Neural progenitor cell (in vitro differentiated cells): ENCODE results near the gene SLC7A6. TPM values are rescaled to one million over a fixed set of nuclear protein-coding genes. Genes with fewer than 3 reads are reported as not detected.
"Not testable (repeated sequence)": the region's sequence is repeated elsewhere in the genome, so short reads cannot be mapped to it uniquely, and the experiment has no call there.

Experiments
- DNase-seq: peaks from one replicate; pipeline ENCODE4 v3.0.0-alpha.2; 2016; ENCODE audit warnings: low spot score
- H2AFZ ChIP-seq: fragments of 200-600 bp; sonication (generic); replicated peaks from 2 replicates; pipeline ENCODE4 v1.6.1; 2016; ENCODE audit warnings: antibody characterized with exemption
- H3F3A ChIP-seq: fragments of 200-600 bp; sonication (generic); 2 replicates; pipeline ENCODE4 v1.6.1; 2016; ENCODE audit warnings: antibody characterized with exemption, low read depth
- H3K27ac ChIP-seq: fragments of 200-600 bp; sonication (generic); 2 replicates; pipeline ENCODE4 v1.5.1; 2016; ENCODE audit warnings: mild to moderate bottlenecking
- H3K27me3 ChIP-seq: fragments of 200-600 bp; sonication (generic); 2 replicates; pipeline ENCODE4 v1.6.1; 2016; ENCODE audit warnings: mild to moderate bottlenecking, moderate library complexity
- H3K36me3 ChIP-seq: fragments of 200-600 bp; sonication (generic); 2 replicates; pipeline ENCODE4 v1.5.1; 2016
- H3K4me1 ChIP-seq: fragments of 200-600 bp; sonication (generic); 2 replicates; pipeline ENCODE4 v1.6.1; 2016; ENCODE audit warnings: mixed run types
- H3K4me2 ChIP-seq: fragments of 200-600 bp; sonication (generic); 2 replicates; pipeline ENCODE4 v1.6.1; 2016
- H3K4me3 ChIP-seq: fragments of 200-600 bp; sonication (generic); 2 replicates; pipeline ENCODE4 v1.5.1; 2016
- H3K79me2 ChIP-seq: fragments of 200-600 bp; sonication (generic); 2 replicates; pipeline ENCODE4 v1.6.1; 2016; ENCODE audit warnings: low read depth
- H3K9ac ChIP-seq: fragments of 200-600 bp; sonication (generic); 2 replicates; pipeline ENCODE4 v1.6.1; 2016
- H3K9me3 ChIP-seq: fragments of 200-600 bp; sonication (generic); 2 replicates; pipeline ENCODE4 v1.5.1; 2016; ENCODE audit warnings: low read depth
- H4K20me1 ChIP-seq: fragments of 200-600 bp; sonication (generic); 2 replicates; pipeline ENCODE4 v1.6.1; 2016; ENCODE audit warnings: low read depth
- H3K27ac Mint-ChIP-seq: 3 replicates; pipeline ENCODE4 v1.8.0; 2021; ENCODE audit warnings: mixed read lengths
- H3K27me3 Mint-ChIP-seq: 2 replicates; pipeline ENCODE4 v1.8.0; 2022; ENCODE audit warnings: low read depth, mild to moderate bottlenecking, inconsistent platforms, moderate library complexity, mixed read lengths; ENCODE audit not compliant: insufficient read depth
- H3K36me3 Mint-ChIP-seq: 3 replicates; pipeline ENCODE4 v1.8.0; 2021; ENCODE audit warnings: mixed read lengths
- H3K4me1 Mint-ChIP-seq: 3 replicates; pipeline ENCODE4 v1.8.0; 2021; ENCODE audit warnings: mixed read lengths
- H3K4me3 Mint-ChIP-seq: 3 replicates; pipeline ENCODE4 v1.8.0; 2021; ENCODE audit warnings: mild to moderate bottlenecking, moderate library complexity, mixed read lengths
- H3K9me3 Mint-ChIP-seq: 3 replicates; pipeline ENCODE4 v1.8.0; 2020; ENCODE audit warnings: mixed read lengths
- EZH2 ChIP-seq: fragments of 200-600 bp; sonication (generic); IDR thresholded peaks from 2 replicates; pipeline ENCODE4 v1.6.1; 2017; ENCODE audit warnings: antibody characterized with exemption, mild to moderate bottlenecking, moderate library complexity
- EZH2phosphoT487 ChIP-seq: fragments of 200-600 bp; sonication (generic); IDR thresholded peaks from 2 replicates; pipeline ENCODE4 v1.6.1; 2017; ENCODE audit warnings: antibody characterized with exemption
- total RNA-seq: library from RNA; depleted of rRNA; stranded (reverse); fragments of >200 nt; gene quantifications from 2 replicates; pipeline ENCODE4 v1.2.3, GENCODE V29; 2015; ENCODE audit warnings: low replicate concordance
- TF ChIP-seq, protein P1 (sequence below): fragments of 200-600 bp; sonication (generic); IDR thresholded peaks from 2 replicates; pipeline ENCODE4 v1.5.1; 2017; ENCODE audit warnings: antibody characterized with exemption, mild to moderate bottlenecking

SLC7A6 gene
- total RNA-seq, 1 donor from 2014 or later, result 5.6 TPM

DNA sequence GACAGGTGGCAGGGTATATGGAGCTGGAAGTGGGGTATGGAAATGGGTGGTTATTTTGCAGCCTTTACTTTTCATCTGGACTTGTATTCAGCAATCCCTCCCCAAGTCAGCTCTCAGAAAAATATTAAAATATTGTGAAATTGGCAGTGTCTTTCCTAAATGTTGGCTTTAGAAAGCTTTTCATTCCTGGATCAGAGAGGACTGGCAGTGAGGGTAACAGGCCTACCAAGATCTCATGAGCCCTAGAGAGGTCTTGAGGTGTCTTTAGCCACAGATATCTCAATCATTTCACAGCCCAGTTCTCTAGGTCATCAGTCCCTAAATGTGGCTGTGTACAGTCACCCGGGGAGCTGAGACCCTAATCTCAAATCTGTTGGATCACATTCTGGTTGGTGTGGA lies 23.9 kb downstream of the SLC7A6 start:
- Histone ChIP-seq H3F3A (no peaks in the 10 kb centered on the region), H3K4me2 (no peak overlapping the region), H3K27me3 (no peaks in the 10 kb centered on the region), H3K79me2 (no peaks in the 10 kb centered on the region), H3K9me3 (no peaks in the 10 kb centered on the region), H3K9ac (no peak overlapping the region), H3K36me3 (no peaks in the 10 kb centered on the region), H3K27ac (no peak overlapping the region), H4K20me1 (peaks cover 7% of the 10 kb centered on the region), H3K4me3 (no peak overlapping the region), H2AFZ (no peak overlapping the region), H3K4me1 (peaks cover 6% of the 10 kb centered on the region)
- TF ChIP-seq EZH2 (no peak), EZH2phosphoT487 (no peak)
- TF ChIP-seq, protein P1, sequence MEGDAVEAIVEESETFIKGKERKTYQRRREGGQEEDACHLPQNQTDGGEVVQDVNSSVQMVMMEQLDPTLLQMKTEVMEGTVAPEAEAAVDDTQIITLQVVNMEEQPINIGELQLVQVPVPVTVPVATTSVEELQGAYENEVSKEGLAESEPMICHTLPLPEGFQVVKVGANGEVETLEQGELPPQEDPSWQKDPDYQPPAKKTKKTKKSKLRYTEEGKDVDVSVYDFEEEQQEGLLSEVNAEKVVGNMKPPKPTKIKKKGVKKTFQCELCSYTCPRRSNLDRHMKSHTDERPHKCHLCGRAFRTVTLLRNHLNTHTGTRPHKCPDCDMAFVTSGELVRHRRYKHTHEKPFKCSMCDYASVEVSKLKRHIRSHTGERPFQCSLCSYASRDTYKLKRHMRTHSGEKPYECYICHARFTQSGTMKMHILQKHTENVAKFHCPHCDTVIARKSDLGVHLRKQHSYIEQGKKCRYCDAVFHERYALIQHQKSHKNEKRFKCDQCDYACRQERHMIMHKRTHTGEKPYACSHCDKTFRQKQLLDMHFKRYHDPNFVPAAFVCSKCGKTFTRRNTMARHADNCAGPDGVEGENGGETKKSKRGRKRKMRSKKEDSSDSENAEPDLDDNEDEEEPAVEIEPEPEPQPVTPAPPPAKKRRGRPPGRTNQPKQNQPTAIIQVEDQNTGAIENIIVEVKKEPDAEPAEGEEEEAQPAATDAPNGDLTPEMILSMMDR, result no peak
- Mint-ChIP-seq H3K36me3 (peaks cover 25% of the 10 kb centered on the region), H3K27ac (no peak overlapping the region), H3K27me3 (peaks cover 2% of the 10 kb centered on the region), H3K4me3 (no peak overlapping the region), H3K4me1 (no peaks in the 10 kb centered on the region), H3K9me3 (no peaks in the 10 kb centered on the region)
- no peak for DNase-seq

DNA sequence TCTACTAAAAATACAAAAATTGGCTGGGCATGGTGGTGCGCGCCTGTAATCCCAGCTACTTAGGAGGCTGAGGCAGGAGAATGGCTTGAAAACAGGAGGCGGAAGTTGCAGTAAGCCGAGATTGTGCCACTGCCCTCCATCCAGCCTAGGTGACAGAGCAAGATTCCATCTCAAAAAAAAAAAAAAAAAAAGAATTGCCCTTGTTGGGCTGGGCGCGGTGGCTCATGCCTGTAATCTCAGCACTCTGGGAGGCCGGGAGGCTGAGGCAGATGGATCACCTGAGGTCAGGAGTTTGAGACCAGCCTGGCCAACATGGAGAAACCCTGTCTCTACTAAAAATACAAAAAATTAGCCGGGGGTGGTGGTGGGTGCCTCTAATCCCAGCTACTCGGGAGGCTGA lies 24.5 kb downstream of the SLC7A6 start:
- H3K36me3 Mint-ChIP-seq, result peaks cover 29% of the 10 kb centered on the region
- H3K9me3 Mint-ChIP-seq, H3K27ac Mint-ChIP-seq, DNase-seq, H3K79me2 ChIP-seq, H3K4me2 ChIP-seq, H3K4me3 ChIP-seq, H3K4me3 Mint-ChIP-seq, H3K4me1 ChIP-seq, H3K36me3 ChIP-seq, H3F3A ChIP-seq, H3K4me1 Mint-ChIP-seq, H3K9me3 ChIP-seq, H3K27me3 Mint-ChIP-seq, H3K9ac ChIP-seq, H2AFZ ChIP-seq, H3K27me3 ChIP-seq, H3K27ac ChIP-seq, H4K20me1 ChIP-seq: not testable (repeated sequence)

DNA sequence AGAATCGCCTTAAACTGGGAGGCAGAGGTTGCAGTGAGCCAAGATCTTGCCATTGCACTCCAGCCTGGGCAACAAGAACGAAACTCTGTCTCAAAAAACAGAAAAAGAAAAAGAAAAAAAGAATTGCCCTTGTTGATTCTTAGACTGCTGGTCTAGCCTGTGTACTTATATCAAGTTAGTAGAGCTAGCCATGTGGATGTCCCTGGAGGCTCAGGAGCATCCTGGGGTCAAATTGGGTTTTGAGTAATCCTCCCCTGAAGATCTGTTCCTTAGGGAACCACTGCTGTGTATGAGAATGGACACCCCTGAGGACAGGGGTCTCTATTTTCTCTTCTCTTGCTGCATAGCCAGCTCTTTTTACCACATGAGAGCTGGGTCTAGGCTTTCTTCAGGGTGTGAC lies 24.9 kb downstream of the SLC7A6 start:
- TF ChIP-seq, protein P1, result no peak
- TF ChIP-seq EZH2phosphoT487 (no peak), EZH2 (no peak)
- Histone ChIP-seq H3K27ac (no peak overlapping the region), H3K4me3 (no peak overlapping the region), H2AFZ (no peak overlapping the region), H3K9me3 (no peaks in the 10 kb centered on the region), H4K20me1 (peaks cover 7% of the 10 kb centered on the region), H3K9ac (no peak overlapping the region), H3K36me3 (no peaks in the 10 kb centered on the region), H3K27me3 (no peaks in the 10 kb centered on the region), H3K4me1 (peaks cover 6% of the 10 kb centered on the region), H3K79me2 (no peaks in the 10 kb centered on the region), H3K4me2 (no peak overlapping the region), H3F3A (no peaks in the 10 kb centered on the region)
- Mint-ChIP-seq H3K27me3 (peaks cover 2% of the 10 kb centered on the region), H3K36me3 (peaks cover 29% of the 10 kb centered on the region), H3K4me3 (no peak overlapping the region), H3K4me1 (no peaks in the 10 kb centered on the region), H3K27ac (no peak overlapping the region), H3K9me3 (no peaks in the 10 kb centered on the region)
- DNase-seq, result no peak

DNA sequence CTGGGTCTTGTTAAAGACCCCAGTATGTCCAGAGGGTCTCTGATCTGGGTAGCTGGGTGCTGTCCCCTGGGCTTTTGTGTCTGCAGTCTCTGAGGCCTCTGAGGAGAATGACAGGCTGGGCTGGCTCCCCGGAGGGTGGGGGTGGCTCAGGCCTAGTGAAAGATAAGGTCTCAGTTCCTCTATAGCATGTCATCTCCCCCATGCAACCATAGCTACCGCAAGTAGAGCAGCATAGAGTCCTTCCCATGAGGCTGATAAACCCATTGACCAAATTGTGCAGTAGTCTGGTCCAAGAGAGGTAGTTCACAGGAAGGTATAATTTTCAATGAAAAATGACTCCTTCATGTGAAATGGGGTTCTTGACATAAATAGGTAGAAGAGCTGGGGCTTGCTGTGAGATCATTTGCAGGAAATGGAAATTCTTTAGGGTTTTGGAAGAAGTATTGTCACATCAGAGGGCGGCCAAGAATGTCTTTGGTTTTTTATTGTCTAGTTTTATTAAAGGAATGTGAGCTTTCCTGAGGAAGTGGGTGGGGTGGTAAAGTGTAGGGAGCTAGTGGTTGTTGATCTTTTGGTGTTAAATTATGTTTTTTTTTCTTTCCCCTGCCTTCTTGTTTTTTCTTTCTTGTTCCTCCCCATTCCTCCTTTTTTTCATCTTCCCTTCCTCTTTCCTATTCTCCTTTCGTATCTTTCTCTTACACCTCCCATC lies 25.4 kb downstream of the SLC7A6 start:
- Histone ChIP-seq H3K27ac (no peak overlapping the region), H3K9ac (no peak overlapping the region), H3K4me3 (no peak overlapping the region), H3K79me2 (no peaks in the 10 kb centered on the region), H3K4me2 (no peak overlapping the region), H3K27me3 (no peaks in the 10 kb centered on the region), H2AFZ (no peak overlapping the region), H3K36me3 (no peaks in the 10 kb centered on the region), H4K20me1 (peaks cover 7% of the 10 kb centered on the region), H3F3A (no peaks in the 10 kb centered on the region), H3K4me1 (peaks cover 6% of the 10 kb centered on the region), H3K9me3 (no peaks in the 10 kb centered on the region)
- Mint-ChIP-seq H3K4me3 (no peak overlapping the region), H3K27ac (no peak overlapping the region), H3K4me1 (no peaks in the 10 kb centered on the region), H3K27me3 (peaks cover 2% of the 10 kb centered on the region), H3K36me3 (peaks cover 29% of the 10 kb centered on the region), H3K9me3 (no peaks in the 10 kb centered on the region)
- DNase-seq, result no peak
- TF ChIP-seq, protein P1, result no peak
- TF ChIP-seq EZH2 (no peak), EZH2phosphoT487 (no peak)
